Activated CD4-positive, alpha-beta memory T cell treated with anti-CD3 and anti-CD28 coated beads for 36 hours (primary cell): Measurements from ENCODE around the gene RAB7A. TPM values are rescaled to one million over a fixed set of nuclear protein-coding genes. Genes with fewer than 3 reads are reported as not detected.
"Not testable (repeated sequence)": the region's sequence is repeated elsewhere in the genome, so short reads cannot be mapped to it uniquely, and the experiment has no call there.

Source experiments
- CTCF ChIA-PET: fragments of 350-600 bp; sonication (Branson Sonifier 250); formaldehyde crosslinking; loops from one replicate; lab custom pipeline; 2021; ENCODE audit warnings: antibody characterized with exemption, inconsistent platforms; lab: Charles Lee
- POLR2A ChIA-PET: fragments of 350-600 bp; sonication (Branson Sonifier 250); formaldehyde crosslinking; loops from one replicate; lab custom pipeline; 2021; ENCODE audit warnings: antibody characterized with exemption; lab: Charles Lee
- DNase-seq: peaks from one replicate; pipeline ENCODE4 v3.0.0-alpha.2; 2020
- H3K27ac Mint-ChIP-seq: one replicate; pipeline ENCODE4 v1.8.0; 2021; ENCODE audit warnings: mixed read lengths
- H3K27me3 Mint-ChIP-seq: one replicate; pipeline ENCODE4 v1.8.0; 2021; ENCODE audit warnings: mixed read lengths
- H3K36me3 Mint-ChIP-seq: one replicate; pipeline ENCODE4 v1.8.0; 2021; ENCODE audit warnings: mixed read lengths
- H3K4me1 Mint-ChIP-seq: one replicate; pipeline ENCODE4 v1.8.0; 2021; ENCODE audit warnings: low read depth, mixed read lengths
- H3K4me3 Mint-ChIP-seq: one replicate; pipeline ENCODE4 v1.8.0; 2021; ENCODE audit warnings: mild to moderate bottlenecking, mixed read lengths
- H3K9me3 Mint-ChIP-seq: one replicate; pipeline ENCODE4 v1.8.0; 2021; ENCODE audit warnings: mixed read lengths
- intact Hi-C: fragments of 100-400 bp; cut with micrococcal nuclease; formaldehyde crosslinking; loops from one replicate; pipeline ENCODE4 v1.15.1; 2023
- total RNA-seq, 2 experiments: library from RNA; stranded (reverse); gene quantifications; one replicate each; pipeline ENCODE4 v1.2.3, GENCODE V29; 2021

Gene RAB7A
- total RNA-seq, 2 experiments from 2014 or later, result 264 to 272 TPM

DNA sequence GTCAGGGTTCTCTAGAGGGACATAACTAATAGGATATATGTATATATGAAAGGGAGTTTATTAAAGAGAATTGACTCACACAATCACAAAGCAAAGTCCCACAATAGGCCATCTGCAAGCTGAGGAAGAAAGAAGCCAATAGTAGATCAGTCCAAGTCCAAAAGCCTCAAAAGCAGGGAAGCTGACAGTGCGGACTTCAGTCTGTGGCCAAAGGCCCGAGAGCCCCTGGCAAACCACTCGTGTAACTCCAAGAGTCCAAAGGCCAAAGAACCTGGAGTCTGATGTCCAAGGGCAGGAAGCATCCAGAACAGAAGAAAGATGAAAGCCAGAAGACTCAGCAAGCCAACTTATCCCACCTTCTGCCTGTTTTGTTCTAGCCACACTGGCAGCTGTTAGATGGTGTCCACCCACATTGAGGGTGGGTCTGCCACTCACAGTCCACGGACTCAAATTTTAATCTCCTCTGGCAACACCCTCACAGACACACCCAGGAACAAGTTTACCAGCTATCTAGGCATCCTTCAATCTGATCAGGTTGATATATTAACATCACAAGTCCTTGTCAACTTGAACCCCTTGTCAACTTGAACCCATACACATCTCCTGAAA is 99.2 kb downstream of the RAB7A start:
- H3K4me1 Mint-ChIP-seq, result no peaks in the 10 kb centered on the region
- H3K9me3 Mint-ChIP-seq, result no peaks in the 10 kb centered on the region
- H3K27ac Mint-ChIP-seq, result no peak overlapping the region
- H3K36me3 Mint-ChIP-seq, result peaks cover 2% of the 10 kb centered on the region
- no peak for DNase-seq
- H3K4me3 Mint-ChIP-seq, result no peak overlapping the region
- POLR2A ChIA-PET, result no interaction called here
- CTCF ChIA-PET, result no interaction called here
- intact Hi-C loops, result no loop called here
- H3K27me3 Mint-ChIP-seq, result no peaks in the 10 kb centered on the region

DNA sequence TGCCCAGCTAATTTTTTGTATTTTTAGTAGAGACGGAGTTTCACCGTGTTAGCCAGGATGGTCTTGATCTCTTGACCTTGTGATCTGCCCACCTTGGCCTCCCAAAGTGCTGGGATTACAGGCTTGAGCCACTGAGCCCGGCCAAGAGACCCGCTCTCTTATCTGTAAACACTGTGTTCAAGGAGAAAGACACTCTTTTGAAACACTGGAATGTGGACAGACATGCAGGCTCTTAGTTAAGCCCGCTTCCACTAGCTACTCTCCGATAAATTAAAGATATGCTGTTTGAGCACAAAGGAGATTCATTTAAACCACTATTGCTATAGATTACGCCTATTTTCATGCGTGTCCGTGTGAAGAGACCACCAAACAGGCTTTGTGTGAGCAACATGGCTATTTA is 103.1 kb downstream of the RAB7A start:
- H3K4me3 Mint-ChIP-seq, DNase-seq, H3K27ac Mint-ChIP-seq, H3K36me3 Mint-ChIP-seq, POLR2A ChIA-PET, H3K27me3 Mint-ChIP-seq, H3K9me3 Mint-ChIP-seq, H3K4me1 Mint-ChIP-seq, intact Hi-C loops: not testable (repeated sequence)
- CTCF ChIA-PET, result interaction anchor here (1.2 kb wide), 1 partner anchor 17 kb away, joined by 3 read pairs; no protein-coding TSS in a partner anchor

DNA sequence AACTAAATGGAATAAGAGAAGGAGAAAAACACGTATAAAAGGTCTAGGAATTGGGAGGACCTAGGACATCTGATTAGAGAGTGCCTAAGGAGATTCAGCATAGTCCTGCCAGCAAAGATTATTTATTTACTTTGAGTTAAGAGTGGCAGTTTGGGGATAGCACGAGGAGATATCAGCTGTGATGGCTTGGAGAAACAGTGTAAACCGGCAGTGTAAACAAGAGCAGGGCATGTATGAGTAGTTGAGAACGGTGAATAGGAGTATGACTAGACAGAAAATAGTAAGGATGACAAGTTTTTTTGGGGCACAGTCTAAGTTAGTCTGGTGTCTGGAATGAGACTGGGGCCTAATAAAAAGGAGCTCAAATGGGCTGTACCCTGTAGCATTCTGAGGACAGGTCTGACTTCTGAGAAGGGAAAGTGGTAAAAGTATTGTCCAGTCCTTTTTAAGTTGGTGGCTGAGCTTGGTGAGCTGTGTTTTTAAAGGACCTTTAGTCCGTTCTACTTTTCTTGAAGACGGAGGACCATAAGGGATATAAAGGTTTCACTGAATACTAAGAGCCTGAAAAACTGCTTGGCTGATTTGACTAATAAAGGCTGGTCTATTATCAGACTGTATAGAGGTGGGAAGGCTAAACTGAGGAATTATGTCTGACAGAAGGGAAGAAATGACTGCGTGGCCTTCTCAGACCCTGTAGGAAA is 104.1 kb downstream of the RAB7A start:
- intact Hi-C loops, H3K27ac Mint-ChIP-seq, POLR2A ChIA-PET, H3K4me1 Mint-ChIP-seq, DNase-seq, H3K4me3 Mint-ChIP-seq, H3K9me3 Mint-ChIP-seq, H3K36me3 Mint-ChIP-seq, H3K27me3 Mint-ChIP-seq: not testable (repeated sequence)
- CTCF ChIA-PET, result interaction anchor here (1.2 kb wide), 1 partner anchor 16 kb away, joined by 3 read pairs; no protein-coding TSS in a partner anchor

DNA sequence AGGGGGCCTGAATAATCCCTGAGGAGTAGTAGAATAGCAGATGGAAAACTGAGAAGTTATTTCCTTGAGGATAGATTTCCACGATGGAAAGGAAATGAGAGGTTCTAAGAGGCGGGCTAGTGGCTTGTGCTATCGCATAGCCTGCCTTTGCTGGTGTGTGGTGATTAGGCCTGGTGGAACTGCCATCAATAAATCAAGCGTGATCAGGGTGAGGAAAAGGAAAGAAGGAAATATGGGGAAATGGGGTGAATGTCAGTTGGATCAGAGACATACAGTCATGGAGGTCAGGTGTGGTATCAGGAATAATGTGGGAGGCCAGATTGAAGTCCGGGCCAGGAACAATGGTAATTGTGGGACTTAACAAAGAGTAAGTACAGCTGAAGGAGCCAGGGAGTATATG is 104.8 kb downstream of the RAB7A start:
- H3K27ac Mint-ChIP-seq, intact Hi-C loops, H3K27me3 Mint-ChIP-seq, H3K4me1 Mint-ChIP-seq, H3K9me3 Mint-ChIP-seq, H3K36me3 Mint-ChIP-seq, CTCF ChIA-PET, H3K4me3 Mint-ChIP-seq, DNase-seq, POLR2A ChIA-PET: not testable (repeated sequence)

DNA sequence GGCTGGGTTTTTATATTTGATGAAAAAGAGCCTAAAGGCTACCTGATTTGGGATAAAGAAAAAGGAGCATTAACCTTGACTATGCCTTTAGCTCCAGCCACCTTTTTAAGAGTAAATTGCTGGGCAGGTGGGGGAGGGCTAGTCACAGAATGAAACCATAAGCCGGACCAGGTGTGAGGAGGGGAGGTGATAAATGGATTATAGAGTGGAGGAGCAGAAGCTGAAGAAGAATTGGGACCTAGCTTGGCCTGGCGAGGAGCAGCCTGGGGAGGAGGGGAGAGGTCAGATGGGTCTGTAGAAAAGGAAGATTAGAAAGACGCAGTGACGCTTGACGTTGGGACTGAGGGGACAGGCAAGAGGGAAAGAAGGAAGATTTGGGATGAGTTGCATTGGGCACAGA is 107.0 kb downstream of the RAB7A start:
- intact Hi-C loops, H3K27me3 Mint-ChIP-seq, POLR2A ChIA-PET, H3K9me3 Mint-ChIP-seq, H3K36me3 Mint-ChIP-seq, CTCF ChIA-PET, H3K4me1 Mint-ChIP-seq, H3K4me3 Mint-ChIP-seq, H3K27ac Mint-ChIP-seq, DNase-seq: not testable (repeated sequence)

DNA sequence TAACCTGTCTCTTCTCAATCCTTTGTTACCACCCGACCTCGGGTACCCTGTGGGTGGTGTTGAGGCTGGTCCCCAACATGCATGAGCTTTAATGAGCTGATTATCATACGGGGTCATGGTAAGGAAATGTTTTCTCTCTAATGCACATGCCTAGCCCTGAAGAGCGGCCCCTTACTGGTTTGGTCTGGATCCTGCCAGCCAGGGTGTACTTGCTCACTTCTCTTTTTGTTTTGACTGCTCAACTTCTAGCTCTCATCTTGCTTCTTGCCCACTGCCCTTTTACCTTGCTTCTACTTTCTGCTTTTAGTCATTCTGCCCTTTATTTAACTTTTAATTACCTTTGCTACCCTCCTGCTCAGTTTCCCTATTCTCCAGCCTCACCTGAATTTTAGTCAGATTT is 109.1 kb downstream of the RAB7A start:
- no peak for DNase-seq
- ChIA-PET POLR2A (no interaction called here), CTCF (interaction anchor here (1.0 kb wide), 1 partner anchor 217 kb away, joined by 3 read pairs; no protein-coding TSS in a partner anchor)
- H3K4me1 Mint-ChIP-seq, result no peaks in the 10 kb centered on the region
- H3K4me3 Mint-ChIP-seq, result no peak overlapping the region
- H3K9me3 Mint-ChIP-seq, result no peaks in the 10 kb centered on the region
- no peaks in the 10 kb centered on the region for H3K36me3 Mint-ChIP-seq
- H3K27me3 Mint-ChIP-seq, result no peaks in the 10 kb centered on the region
- H3K27ac Mint-ChIP-seq, result no peak overlapping the region
- intact Hi-C loops, result no loop called here

DNA sequence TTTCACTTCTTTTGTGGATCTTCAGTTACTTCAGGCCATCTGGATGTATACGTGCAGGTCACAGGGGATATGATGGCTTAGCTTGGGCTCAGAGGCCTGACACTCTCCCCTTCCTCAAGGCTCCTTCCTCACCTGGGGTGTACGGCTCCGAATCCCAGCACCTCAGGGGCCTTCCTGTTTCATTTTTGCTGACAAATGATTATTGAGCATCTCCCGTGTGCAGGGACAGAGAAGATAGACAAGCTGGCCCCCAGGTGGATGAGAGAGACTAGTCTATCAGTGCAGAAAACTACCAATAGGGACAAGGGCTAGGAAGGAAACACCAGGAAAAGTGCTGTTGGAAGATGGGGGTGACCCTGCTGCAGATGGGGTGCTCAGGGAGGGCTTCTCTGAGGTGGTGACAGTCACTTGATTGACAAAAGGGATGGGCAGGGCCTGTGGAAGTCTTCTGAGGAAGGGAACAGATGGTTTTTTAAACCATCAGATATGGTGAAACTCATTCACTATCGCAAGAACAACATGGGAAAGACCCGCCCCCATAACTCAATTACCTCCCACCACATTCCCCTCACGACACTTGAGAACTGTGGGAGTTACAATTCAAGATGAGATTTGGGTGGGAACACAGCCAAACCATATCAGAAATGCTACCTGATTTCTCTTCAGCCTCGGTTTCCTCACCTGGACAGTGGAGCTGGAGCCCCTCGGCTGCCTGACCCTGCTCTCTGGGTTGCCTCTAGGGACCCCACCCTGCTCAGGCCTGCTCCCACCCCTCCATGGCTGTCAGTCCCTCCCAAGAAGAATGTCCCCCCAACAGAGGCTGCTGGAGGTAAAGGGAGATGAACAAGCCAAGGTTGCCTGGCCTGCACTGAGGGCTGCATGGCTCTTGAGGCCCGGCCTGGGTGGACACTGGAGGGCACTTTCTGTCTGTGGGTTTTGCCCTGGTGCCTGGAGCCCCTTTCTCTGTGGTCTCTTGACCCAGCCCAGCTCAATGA is 116.2 kb downstream of the RAB7A start:
- Mint-ChIP-seq H3K36me3 (no peaks in the 10 kb centered on the region), H3K27ac (no peak overlapping the region), H3K4me1 (peaks cover 18% of the 10 kb centered on the region), H3K27me3 (no peaks in the 10 kb centered on the region), H3K9me3 (no peaks in the 10 kb centered on the region), H3K4me3 (no peak overlapping the region)
- POLR2A ChIA-PET, result no interaction called here
- CTCF ChIA-PET, result interaction anchor here (0.6 kb wide), 2 partner anchors 44 to 162 kb away, joined by 3 to 5 read pairs; no protein-coding TSS in a partner anchor
- intact Hi-C loops, result no loop called here
- DNase-seq, result no peak

DNA sequence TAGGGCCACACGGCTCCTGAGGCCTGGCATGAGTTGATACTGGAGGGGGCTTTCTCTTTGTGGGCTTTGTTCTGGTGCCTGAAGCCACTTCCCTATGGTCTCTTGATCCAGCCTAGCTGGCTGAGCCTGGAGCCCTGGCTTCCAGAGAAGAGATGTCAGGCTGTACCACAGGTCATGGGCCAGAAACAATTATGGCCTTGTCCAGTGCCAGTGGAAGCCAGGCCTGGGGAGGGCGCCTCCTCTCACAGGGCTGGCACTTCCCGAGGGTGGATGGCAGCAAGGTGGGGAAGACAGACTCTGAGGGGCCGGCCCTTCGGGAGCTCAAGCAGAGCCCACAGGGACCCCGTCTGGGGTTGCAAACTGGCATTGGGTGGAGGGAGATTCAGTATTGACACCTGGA is 118.5 kb downstream of the RAB7A start:
- intact Hi-C loops, result no loop called here
- Mint-ChIP-seq H3K27ac (no peak overlapping the region), H3K36me3 (no peaks in the 10 kb centered on the region), H3K9me3 (no peaks in the 10 kb centered on the region), H3K4me3 (no peak overlapping the region), H3K4me1 (peaks cover 18% of the 10 kb centered on the region), H3K27me3 (no peaks in the 10 kb centered on the region)
- ChIA-PET CTCF (interaction anchor here (0.5 to 4.1 kb wide), 4 partner anchors 35 to 301 kb away, joined by 3 to 27 read pairs (median 7); partner anchors contain the start of gene ACAD9), POLR2A (no interaction called here)
- DNase-seq, result no peak

DNA sequence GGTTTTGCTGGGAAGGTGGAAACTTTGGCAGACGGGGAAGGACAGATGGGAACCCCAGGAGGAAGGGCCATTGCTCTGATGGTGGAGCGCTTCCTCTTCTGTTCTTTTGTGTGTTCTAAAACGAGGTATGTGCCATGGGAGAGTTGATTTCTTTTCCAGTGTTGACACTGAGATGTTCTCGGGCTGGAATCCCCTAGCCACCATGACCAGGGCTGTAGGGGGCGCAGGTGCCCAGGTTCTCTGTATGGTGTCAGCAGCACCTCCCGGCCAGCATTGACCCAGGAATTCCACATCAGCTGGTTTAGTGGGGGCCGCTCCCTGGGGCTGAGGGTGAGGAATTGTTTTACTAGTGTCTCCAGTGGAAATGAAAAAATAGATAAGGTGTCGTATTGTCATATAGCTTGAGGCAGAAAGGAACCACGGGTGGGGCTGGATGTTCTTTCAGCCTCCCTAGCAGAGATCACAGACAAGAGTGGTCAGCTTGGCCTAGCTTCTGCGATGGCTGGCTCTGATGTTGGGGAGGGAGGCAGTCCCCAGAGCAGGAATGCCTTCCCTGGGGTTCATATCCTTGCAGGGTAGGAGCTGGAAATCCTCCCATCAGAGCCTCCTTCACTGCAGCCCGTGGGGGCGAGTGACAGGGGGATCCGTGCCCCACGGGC is 119.3 kb downstream of the RAB7A start:
- no peaks in the 10 kb centered on the region for H3K9me3 Mint-ChIP-seq
- peak overlapping the region; percentile 45 for H3K4me3 Mint-ChIP-seq
- intact Hi-C loops, result loop anchor here (5.0 kb wide), 1 partner anchor 43 kb away; no protein-coding TSS in a partner anchor
- no peaks in the 10 kb centered on the region for H3K36me3 Mint-ChIP-seq
- no peak overlapping the region for H3K27ac Mint-ChIP-seq
- no peaks in the 10 kb centered on the region for H3K27me3 Mint-ChIP-seq
- ChIA-PET CTCF (interaction anchor here (0.8 to 4.1 kb wide), 29 partner anchors 11 to 421 kb away, joined by 3 to 43 read pairs (median 4); partner anchors contain the start of genes ACAD9 and RPN1), POLR2A (interaction anchor here (0.6 to 1.6 kb wide), 3 partner anchors 56 to 249 kb away, joined by 3 to 4 read pairs (median 4); no protein-coding TSS in a partner anchor)
- DNase-seq, result no peak
- H3K4me1 Mint-ChIP-seq, result peaks cover 18% of the 10 kb centered on the region

DNA sequence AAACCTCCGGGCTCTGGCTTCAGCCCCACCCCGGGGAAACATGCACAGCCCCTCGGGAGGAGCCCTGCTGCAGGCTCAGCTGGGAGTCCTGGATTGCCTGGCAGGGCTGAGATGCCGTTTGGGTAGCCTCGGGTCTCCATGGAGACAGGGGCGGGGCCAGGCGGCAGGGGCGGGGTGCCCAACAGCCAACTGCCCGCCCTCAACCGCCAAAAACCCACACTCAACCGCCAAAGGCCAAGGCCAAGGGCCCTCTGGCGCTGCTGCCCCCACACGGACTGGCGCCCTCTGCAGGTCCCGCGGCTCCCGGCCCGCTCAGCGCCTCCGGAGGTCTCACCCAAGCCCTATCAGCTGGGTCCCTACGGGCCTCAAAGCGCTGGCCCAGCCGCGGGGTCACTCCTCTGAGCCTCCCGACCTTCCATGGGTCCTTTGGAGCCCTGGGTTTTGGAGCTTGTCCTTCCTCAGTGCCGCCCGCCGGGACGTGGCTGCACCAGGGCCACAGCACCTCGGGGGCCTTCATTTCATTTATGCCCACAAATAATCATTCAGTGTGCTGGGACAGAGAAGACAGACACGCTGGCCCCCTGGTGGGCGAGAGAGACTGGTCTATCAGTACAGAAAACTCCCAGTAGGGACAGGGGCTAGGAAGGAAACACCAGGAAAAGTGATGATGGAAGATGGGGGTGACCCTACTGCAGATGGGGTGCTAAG is 119.9 kb downstream of the RAB7A start:
- no peaks in the 10 kb centered on the region for H3K36me3 Mint-ChIP-seq
- peak overlapping the region; percentile 45 for H3K4me3 Mint-ChIP-seq
- H3K27ac Mint-ChIP-seq, result peak overlapping the region; percentile 84
- peaks cover 18% of the 10 kb centered on the region for H3K4me1 Mint-ChIP-seq
- intact Hi-C loops, result loop anchor here (1.0 to 5.0 kb wide), 4 partner anchors 44 to 227 kb away; no protein-coding TSS in a partner anchor
- CTCF ChIA-PET, result interaction anchor here (0.8 to 4.1 kb wide), 30 partner anchors 10 to 422 kb away, joined by 3 to 43 read pairs (median 4); partner anchors contain the start of genes ACAD9 and RPN1
- POLR2A ChIA-PET, result interaction anchor here (0.6 to 1.6 kb wide), 4 partner anchors 57 to 248 kb away, joined by 3 to 4 read pairs (median 4); no protein-coding TSS in a partner anchor
- DNase-seq, result peak; percentile 92
- no peaks in the 10 kb centered on the region for H3K9me3 Mint-ChIP-seq
- no peaks in the 10 kb centered on the region for H3K27me3 Mint-ChIP-seq
